GM12878 (cell line): ENCODE results near the gene MYO9B. TPM values are rescaled to one million over a fixed set of nuclear protein-coding genes. Genes with fewer than 3 reads are reported as not detected.

Experiments used
- ATF2 ChIP-seq: IDR thresholded peaks from 2 replicates; pipeline ENCODE4 v1.6.1; 2012; ENCODE audit warnings: low read length, inconsistent platforms
- ATF7 ChIP-seq: fragments of 450-650 bp; IDR thresholded peaks from 2 replicates; pipeline ENCODE4 v1.6.1; 2016; ENCODE audit warnings: low read depth, mild to moderate bottlenecking
- BACH1 ChIP-seq: fragments of 450-650 bp; IDR thresholded peaks from 2 replicates; pipeline ENCODE4 v1.6.1; 2017; ENCODE audit warnings: mild to moderate bottlenecking, borderline replicate concordance
- BCL11A ChIP-seq: IDR thresholded peaks from 2 replicates; pipeline ENCODE4 v1.6.1; 2011; ENCODE audit warnings: low read depth, low read length
- BRCA1 ChIP-seq: IDR thresholded peaks from 2 replicates; pipeline ENCODE4 v1.6.1; 2011; ENCODE audit warnings: low read depth, low read length, improper control_type of control experiment
- CHD1 ChIP-seq: IDR thresholded peaks from 2 replicates; pipeline ENCODE4 v1.6.1; 2012; ENCODE audit warnings: low read depth, low read length, improper control_type of control experiment
- EED ChIP-seq: sonication (generic); IDR thresholded peaks from 2 replicates; pipeline ENCODE4 v1.6.1; 2016; ENCODE audit warnings: antibody characterized with exemption, low read depth
- ETV6 ChIP-seq, 2 experiments: fragments of 450-650 bp in 1 of 2; IDR thresholded peaks in 1 of 2; conservative IDR thresholded peaks in 1 of 2; 2 replicates each; pipeline ENCODE4 v1.6.1; 2014; ENCODE audit warnings: antibody characterized with exemption in 1 of 2, borderline replicate concordance in 1 of 2, low read depth in 1 of 2, mild to moderate bottlenecking in 1 of 2, moderate library complexity in 1 of 2
- FOS ChIP-seq: IDR thresholded peaks from 3 replicates; pipeline ENCODE4 v1.6.1; 2011; ENCODE audit warnings: borderline replicate concordance; ENCODE audit not compliant: insufficient read length; ENCODE audit errors: extremely low read depth
- LARP7 ChIP-seq: fragments of 450-650 bp; IDR thresholded peaks from 2 replicates; pipeline ENCODE4 v1.6.1; 2017; ENCODE audit warnings: mild to moderate bottlenecking
- MYC ChIP-seq: IDR thresholded peaks from 2 replicates; pipeline ENCODE4 v1.6.1; 2011; ENCODE audit warnings: mild to moderate bottlenecking, low read length, moderate library complexity, inconsistent platforms; ENCODE audit not compliant: insufficient read depth, insufficient replicate concordance, insufficient read length, severe bottlenecking
- NFYA ChIP-seq: IDR thresholded peaks from 2 replicates; pipeline ENCODE4 v1.6.1; 2011; ENCODE audit warnings: low read depth, mild to moderate bottlenecking, low read length, improper control_type of control experiment, borderline replicate concordance
- NR2F1 ChIP-seq: fragments of 450-650 bp; conservative IDR thresholded peaks from 2 replicates; pipeline ENCODE4 v1.6.1; 2017; ENCODE audit warnings: mild to moderate bottlenecking
- SMC3 ChIP-seq: IDR thresholded peaks from 2 replicates; pipeline ENCODE4 v1.6.1; 2011; ENCODE audit warnings: low read length, improper control_type of control experiment, borderline replicate concordance
- SPI1 ChIP-seq: IDR thresholded peaks from 2 replicates; pipeline ENCODE4 v1.6.1; 2011; ENCODE audit warnings: low read depth, mild to moderate bottlenecking, low read length, moderate library complexity, borderline replicate concordance; ENCODE audit not compliant: insufficient read depth
- SREBF2 ChIP-seq: IDR thresholded peaks from 2 replicates; pipeline ENCODE4 v1.6.1; 2012; ENCODE audit warnings: mild to moderate bottlenecking, low read length
- STAT3 ChIP-seq: IDR thresholded peaks from 2 replicates; pipeline ENCODE4 v1.6.1; 2011; ENCODE audit warnings: low read depth, low read length, improper control_type of control experiment
- TBL1XR1 ChIP-seq: IDR thresholded peaks from 2 replicates; pipeline ENCODE4 v1.6.1; 2012; ENCODE audit warnings: low read depth, low read length, improper control_type of control experiment
- TCF3 ChIP-seq: IDR thresholded peaks from 2 replicates; pipeline ENCODE4 v1.6.1; 2012; ENCODE audit warnings: low read depth, mild to moderate bottlenecking, low read length, borderline replicate concordance; ENCODE audit not compliant: insufficient read depth
- WRNIP1 ChIP-seq: IDR thresholded peaks from 2 replicates; pipeline ENCODE4 v1.6.1; 2011; ENCODE audit warnings: low read depth, low read length, improper control_type of control experiment, borderline replicate concordance
- YBX1 ChIP-seq: fragments of 450-650 bp; IDR thresholded peaks from 2 replicates; pipeline ENCODE4 v1.6.1; 2016; ENCODE audit warnings: antibody characterized with exemption
- YY1 ChIP-seq: IDR thresholded peaks from 2 replicates; pipeline ENCODE4 v1.6.1; 2011; ENCODE audit warnings: low read depth, mild to moderate bottlenecking, low read length
- ZNF217 ChIP-seq: fragments of 450-650 bp; IDR thresholded peaks from 2 replicates; pipeline ENCODE4 v1.6.1; 2017; ENCODE audit warnings: antibody characterized with exemption, mild to moderate bottlenecking
- polyA plus RNA-seq, 11 experiments: library from polyadenylated mRNA; depleted of rRNA in 4 of 11; unstranded in 6 of 11; stranded (reverse) in 5 of 11; fragments of >200 nt; fragmentation: Nextera tagmentation in 4 of 11; fragmentation: Illumina TruSeq in 1 of 11; extraction: Ambion mirVana in 4 of 11; extraction: Trizol in 1 of 11; gene quantifications; 1 replicate in 1 of 11; 2 replicates in 10 of 11; pipeline versions ENCODE4 v1.2.1 to v1.2.3, GENCODE V29; 2011 to 2016; ENCODE audit warnings: inconsistent platforms in 2 of 11, missing spikeins in 2 of 11, low read depth in 1 of 11
- total RNA-seq, 4 experiments: library from RNA; depleted of rRNA in 3 of 4; stranded (reverse); fragments of >200 nt in 3 of 4; fragmentation: Illumina TruSeq in 1 of 4; extraction: Trizol in 1 of 4; gene quantifications; 2 replicates each; pipeline versions ENCODE4 v1.2.1 to v1.2.3, GENCODE V29; 2013 to 2021
- TF ChIP-seq, protein P1 (sequence below): IDR thresholded peaks from 2 replicates; pipeline ENCODE4 v1.6.1; 2011; ENCODE audit warnings: low read depth, mild to moderate bottlenecking, low read length, moderate library complexity, borderline replicate concordance; ENCODE audit errors: extremely low read depth
- TF ChIP-seq, protein P2 (sequence below): fragments of 450-650 bp; IDR thresholded peaks from 2 replicates; pipeline ENCODE4 v1.6.1; 2016; ENCODE audit warnings: mild to moderate bottlenecking

The MYO9B gene
- total and polyA plus RNA-seq, 10 of the 15 experiments (the other 5 are each of a cell fraction or from before 2014, with no cell fraction given): 5.4 to 165 (median 45.8) TPM

DNA sequence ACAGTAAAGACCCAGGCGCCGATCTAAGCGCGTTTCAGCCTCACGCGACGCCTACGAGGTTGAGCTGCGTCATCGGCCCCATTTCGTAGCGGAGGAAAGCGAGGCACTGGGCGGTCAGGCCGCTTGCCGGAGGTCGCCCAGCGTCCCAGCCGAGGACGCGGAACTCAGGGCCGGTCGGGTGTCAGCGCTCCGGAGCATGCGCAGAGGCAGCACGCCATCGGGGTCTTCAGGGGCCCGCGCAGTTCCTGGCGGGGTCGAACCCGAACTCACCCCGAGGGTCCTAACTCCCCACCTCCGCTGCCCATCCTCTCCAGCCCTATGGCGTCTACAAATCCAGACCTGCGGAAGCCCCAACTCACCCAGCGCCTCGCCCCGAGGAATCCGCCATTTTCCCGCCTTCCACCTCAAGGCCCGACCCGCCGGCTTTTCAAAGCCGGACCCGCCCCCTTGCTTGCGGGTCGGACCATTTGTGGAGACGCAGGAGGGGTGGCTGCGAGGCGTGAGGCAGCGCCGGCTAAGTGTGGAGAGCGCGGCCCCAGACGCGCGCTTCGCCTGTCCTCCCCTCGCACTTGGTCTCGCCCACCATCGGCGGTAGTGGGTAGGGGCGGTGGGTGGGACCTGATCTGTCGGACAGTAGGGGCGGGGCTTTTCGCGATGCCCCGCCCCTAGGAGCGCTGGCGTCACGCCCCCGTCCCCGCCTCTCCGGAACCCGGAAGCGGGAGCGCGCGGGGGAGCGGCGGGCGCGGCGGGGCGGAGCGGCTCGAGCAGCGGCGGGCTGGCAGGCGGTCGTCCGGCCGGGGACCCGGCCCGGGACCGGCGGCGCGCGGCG is at the start of gene MYO9B, which contains the start of gene HAUS8 (continued):
- no peak for TF ChIP-seq MYC
- peak; percentile 99 for TF ChIP-seq ATF7
- TF ChIP-seq BACH1: peak; percentile 53
- TF ChIP-seq, protein P1, sequence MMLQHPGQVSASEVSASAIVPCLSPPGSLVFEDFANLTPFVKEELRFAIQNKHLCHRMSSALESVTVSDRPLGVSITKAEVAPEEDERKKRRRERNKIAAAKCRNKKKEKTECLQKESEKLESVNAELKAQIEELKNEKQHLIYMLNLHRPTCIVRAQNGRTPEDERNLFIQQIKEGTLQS: no peak
- TF ChIP-seq ETV6 (conservative IDR thresholded peaks at IDR 0.05 in 1 of 2, IDR thresholded peaks at IDR 0.05 in 1 of 2; ENCODE audit: borderline replicate concordance in 1 of 2, low read depth in 1 of 2): 0 out of 4 replicates have a peak, but pooled peaks of 1 of the 2 experiments have one; percentile 35
- TF ChIP-seq TCF3: 0 out of 2 replicates have a peak, but pooled peaks have one; percentile 23
- TF ChIP-seq BCL11A: no peak
- peak; percentile 100 for TF ChIP-seq CHD1
- no peak for TF ChIP-seq YBX1
- peak; percentile 97 for TF ChIP-seq YY1
- no peak for TF ChIP-seq ATF2
- TF ChIP-seq SPI1: no peak
- peak; percentile 54; the same call in 1 of the 2 replicates for TF ChIP-seq BRCA1
- no peak for TF ChIP-seq EED
- no peak for TF ChIP-seq WRNIP1
- TF ChIP-seq TBL1XR1: 0 out of 2 replicates have a peak, but pooled peaks have one; percentile 71
- TF ChIP-seq NFYA: no peak
- 0 out of 2 replicates have a peak, but pooled peaks have one; percentile 3 for TF ChIP-seq SMC3
- TF ChIP-seq STAT3: no peak
- no peak for TF ChIP-seq FOS
- TF ChIP-seq, protein P2, sequence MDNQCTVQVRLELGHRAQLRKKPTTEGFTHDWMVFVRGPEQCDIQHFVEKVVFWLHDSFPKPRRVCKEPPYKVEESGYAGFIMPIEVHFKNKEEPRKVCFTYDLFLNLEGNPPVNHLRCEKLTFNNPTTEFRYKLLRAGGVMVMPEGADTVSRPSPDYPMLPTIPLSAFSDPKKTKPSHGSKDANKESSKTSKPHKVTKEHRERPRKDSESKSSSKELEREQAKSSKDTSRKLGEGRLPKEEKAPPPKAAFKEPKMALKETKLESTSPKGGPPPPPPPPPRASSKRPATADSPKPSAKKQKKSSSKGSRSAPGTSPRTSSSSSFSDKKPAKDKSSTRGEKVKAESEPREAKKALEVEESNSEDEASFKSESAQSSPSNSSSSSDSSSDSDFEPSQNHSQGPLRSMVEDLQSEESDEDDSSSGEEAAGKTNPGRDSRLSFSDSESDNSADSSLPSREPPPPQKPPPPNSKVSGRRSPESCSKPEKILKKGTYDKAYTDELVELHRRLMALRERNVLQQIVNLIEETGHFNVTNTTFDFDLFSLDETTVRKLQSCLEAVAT: peak; percentile 19; the same call in 1 of the 2 replicates
- TF ChIP-seq NR2F1: no peak; the same call in 1 of the 2 replicates
- TF ChIP-seq SREBF2: 0 out of 2 replicates have a peak, but pooled peaks have one; percentile 13
- TF ChIP-seq LARP7: peak; percentile 55; the same call in 1 of the 2 replicates
- no peak for TF ChIP-seq ZNF217
